ENCODE results near the gene HSD11B2.

DNA sequence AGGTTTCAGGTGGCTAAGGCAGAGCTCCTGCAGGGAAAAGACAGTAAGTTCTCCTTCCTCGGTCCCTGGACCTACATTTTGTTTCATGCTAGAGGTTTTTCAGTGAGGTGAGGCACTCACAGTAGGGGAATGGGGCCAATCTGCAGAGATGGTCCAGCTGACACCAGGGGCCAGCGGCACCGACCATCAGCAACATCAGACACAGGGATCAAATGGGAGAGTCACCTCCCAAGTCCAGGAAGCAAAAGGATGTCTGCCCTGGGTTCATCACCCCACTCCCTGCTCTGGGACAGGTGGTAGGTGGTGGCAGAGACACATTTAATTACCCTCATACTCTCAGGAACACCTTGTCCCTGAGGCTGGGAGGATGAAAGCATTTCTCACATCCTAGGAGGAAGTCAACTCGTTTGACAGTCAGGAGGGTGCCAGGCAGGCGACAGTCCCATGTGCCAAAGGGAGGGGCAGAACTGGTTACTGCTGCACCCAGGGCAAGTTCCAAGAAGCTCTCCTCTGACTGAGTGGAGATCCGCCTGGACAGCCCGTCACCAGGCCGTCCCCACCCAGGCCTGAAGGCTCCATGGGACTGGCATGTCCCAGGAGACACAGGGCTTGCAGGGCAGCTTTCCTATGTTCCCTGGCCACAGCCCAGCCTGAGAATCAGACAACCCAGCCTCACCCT is 30.8 kb downstream of the HSD11B2 start:
- TF ChIP-seq, protein P1, sequence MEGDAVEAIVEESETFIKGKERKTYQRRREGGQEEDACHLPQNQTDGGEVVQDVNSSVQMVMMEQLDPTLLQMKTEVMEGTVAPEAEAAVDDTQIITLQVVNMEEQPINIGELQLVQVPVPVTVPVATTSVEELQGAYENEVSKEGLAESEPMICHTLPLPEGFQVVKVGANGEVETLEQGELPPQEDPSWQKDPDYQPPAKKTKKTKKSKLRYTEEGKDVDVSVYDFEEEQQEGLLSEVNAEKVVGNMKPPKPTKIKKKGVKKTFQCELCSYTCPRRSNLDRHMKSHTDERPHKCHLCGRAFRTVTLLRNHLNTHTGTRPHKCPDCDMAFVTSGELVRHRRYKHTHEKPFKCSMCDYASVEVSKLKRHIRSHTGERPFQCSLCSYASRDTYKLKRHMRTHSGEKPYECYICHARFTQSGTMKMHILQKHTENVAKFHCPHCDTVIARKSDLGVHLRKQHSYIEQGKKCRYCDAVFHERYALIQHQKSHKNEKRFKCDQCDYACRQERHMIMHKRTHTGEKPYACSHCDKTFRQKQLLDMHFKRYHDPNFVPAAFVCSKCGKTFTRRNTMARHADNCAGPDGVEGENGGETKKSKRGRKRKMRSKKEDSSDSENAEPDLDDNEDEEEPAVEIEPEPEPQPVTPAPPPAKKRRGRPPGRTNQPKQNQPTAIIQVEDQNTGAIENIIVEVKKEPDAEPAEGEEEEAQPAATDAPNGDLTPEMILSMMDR (IDR thresholded peaks at IDR 0.05; ENCODE audit: poor library complexity), result no peak
- TF ChIP-seq EZH2phosphoT487 (IDR thresholded peaks at IDR 0.05; ENCODE audit: low read depth, severe bottlenecking, unreplicated experiment), result no peak
